Inferior parietal cortex (tissue), 1 donor: Measurements from ENCODE around the gene MAP2K3.

Experiments used
- DNase-seq: peaks from one replicate; pipeline ENCODE4 v3.0.0-alpha.2; 2016; ENCODE audit errors: extremely low spot score

The MAP2K3 gene

DNA sequence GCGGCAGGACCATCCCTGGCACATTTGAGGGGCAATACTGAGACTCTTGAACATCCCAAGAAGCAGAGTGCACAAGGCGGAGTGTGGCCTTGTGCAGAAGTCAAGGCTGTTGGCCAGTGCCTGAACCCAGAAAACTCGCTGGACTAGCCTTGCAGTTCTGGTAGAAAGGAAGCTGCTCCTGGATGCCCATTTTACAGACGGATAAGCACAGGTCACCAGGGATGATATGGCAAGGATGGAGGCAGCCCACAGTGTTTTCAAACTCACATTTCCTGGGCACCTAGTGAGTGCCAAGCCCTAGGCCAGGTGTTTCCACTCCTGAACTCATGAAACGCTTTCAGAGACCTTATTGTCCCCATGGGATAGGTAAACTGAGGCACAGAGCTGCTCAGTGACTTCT lies 1.7 kb upstream of the MAP2K3 start:
- no peak for DNase-seq

DNA sequence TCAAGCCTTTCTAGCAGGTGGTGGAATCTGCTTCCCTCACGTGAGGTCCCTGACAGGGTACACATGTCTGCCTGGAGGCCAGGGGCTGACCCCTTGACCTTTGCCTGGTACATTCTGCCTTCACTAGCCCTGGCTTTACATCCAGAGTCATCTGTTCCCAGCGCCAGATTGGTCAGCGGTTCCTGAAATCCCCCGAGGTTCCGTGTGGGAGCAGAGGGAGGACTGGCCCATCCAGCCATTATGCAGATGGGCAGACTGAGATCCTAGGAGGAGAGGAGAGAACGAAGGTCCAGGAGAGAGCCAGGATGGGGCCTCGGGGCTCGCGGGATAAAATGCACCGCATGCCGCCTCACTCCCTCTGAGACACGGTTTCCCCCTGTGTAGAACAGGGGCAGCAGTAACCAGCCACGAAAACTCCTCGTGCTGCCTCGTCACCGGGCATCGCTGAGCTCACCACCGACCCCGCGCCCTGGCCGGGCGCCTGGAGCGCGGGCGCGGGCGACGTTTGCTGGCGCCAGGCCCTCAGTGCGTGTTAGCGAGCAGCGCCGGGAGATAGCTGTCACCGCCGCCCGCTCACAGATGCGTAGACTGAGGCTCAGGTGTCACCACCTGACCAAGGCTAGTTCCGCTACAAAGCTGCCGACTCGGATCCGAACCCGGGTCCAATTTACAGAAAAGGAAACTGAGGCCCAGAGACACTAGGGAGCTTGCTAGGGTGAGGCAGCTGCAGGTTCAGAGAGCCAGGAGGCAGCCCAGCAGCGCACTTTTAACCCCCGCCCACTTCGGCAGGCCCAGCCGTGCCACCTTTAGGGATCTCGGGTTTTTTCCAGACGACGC lies 811 bp upstream of the MAP2K3 start:
- DNase-seq = no peak

DNA sequence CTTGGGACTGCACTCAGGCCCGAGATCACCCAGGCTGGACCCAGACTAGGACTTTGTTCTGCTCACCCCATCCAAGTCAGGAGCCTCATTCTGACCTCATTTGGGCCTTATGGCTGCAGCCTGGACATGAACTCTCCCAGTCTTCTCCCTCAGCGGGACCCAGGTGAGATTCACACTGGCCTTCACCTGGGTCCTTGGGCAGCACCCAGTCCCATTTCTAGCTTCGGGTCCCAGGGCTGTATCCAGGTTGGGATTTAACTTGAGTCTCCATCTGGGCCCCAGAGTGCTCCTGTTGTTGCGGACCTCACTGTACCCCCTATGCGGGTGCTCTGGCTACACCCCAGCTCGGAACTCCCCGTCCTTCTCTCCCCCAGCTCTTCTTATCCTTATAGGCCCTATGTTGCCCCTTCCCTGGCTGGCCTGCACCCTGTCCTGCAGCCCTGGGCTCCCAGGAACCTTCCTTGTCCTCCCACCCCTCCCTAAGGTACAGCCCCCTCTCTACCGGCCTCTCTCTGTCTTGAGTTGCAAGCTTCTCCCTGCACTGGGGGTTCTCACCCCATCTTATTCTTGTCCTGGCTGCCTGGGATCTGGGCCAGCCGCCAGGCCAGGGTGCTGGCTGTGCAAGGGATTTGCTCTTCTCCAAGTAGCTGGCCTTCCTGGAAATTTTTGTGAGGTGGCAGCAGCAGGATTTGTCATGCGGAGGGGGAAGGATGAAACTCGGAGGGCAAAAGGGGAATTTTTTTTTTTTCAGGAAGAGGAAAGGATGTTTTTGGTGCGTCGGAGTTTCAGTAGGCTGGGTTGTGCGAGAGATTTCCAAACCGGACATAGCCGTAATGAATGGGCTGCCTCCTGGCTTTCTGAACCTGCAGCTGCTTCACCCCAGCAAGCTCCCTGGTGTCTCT lies 904 bp downstream of the MAP2K3 start:
- DNase-seq = no peak

DNA sequence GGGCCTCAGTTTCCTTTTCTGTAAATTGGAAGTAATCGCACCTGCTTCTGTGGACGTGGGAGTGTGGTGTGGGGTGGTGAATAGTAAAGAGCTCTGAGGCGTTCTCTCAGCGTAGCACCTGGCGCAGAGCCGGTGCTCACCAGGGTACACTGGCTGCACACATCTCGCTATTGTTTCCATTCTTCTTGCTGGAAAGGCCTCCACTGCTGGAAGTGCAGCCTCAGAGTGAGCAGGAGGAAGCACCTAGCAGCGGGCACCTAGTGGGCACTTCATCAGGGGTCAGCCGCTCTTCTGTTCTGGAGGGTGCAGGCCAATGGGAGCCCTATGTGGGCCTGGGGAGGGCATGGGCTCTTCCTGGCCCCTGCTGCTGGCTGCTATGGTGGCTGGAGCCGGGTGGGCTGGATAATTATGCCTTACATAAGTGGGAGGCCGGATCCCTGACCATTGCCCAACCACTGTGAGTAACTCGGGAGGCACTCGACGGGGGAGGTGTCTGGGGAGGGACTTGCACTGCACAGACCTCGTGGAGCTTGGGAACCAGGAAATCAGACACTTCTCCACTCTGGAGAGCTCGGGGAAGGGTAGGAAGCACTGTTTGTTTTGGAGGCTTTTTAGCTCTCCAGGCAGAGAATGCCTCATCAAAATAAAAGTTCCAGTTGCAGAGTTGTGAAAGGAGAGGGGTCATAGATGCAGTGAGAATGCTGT lies 1.7 kb downstream of the MAP2K3 start:
- no peak for DNase-seq

DNA sequence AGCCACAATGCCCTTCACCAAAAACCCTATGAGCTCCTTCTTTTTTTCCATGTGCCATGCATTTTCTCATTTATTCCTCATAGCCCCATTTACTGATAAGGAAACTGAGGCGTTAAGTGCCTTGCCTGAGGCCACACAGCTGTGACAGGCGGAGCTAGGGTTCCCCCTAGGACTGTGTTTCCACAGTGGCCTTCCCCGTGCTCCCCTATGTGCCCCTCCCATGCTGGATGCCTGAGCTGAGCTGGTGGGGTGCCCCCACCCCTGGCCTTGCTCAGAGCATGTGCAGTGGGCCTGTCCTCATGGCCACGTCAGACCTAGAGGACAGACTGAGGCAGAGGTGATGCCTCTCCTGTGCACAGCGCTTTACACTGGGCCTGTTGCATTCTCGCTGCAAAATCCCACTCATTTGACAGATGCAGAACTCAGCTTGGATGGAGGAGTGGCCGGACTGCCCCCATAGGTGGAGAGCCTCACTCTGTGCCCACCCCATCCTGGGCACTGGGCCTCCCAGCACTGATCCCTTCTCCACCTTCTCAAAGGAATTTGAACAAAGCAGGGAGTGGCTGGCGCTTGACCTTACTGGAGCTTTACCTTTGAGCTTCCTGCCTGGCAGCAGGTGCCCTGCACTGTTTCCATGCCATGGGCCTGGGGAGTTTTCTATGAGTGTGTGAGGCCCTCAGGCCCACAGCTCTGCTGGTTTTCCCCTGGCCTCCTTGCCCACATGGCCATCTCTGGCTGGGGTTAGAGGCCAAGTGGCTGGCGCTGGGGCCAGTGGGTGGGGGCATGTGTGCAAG lies 2.6 kb downstream of the MAP2K3 start:
- DNase-seq = no peak

DNA sequence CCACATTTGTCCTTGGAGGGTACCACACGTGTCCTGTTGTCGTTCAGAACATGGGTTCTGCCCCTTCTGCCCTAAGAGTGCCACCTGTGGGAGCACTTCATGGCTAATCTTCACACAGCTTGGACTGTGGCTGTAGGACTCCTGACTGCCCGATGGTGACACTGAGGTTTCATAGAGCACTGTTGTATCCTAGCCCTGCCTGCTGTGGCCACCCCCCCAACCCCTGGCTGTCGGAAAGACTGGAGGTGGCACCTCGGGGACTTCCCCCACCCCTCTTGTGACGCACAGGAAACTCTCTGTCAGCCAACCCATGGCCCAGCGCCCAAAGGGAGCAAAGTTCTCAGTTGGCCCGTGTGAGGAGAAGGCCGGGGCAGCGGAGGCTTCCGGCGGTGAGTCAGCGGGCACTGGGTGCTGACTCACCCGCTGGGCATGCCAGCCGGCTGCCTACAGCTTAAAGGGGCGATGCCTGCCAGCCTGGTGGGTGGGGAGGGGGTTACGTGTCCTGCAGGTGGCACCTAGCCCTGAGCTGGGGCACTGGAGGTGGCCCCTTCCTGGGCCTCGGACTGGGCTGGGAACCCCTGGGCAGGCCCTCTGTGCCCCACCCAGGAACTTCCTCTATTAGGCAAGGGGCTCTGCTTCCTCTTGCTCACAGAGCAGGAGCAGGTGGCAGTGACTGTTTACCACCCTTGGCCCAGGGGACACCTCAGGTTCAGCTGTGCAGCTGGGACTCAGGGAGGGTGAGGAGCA lies 3.4 kb downstream of the MAP2K3 start:
- peak; percentile 55 for DNase-seq

DNA sequence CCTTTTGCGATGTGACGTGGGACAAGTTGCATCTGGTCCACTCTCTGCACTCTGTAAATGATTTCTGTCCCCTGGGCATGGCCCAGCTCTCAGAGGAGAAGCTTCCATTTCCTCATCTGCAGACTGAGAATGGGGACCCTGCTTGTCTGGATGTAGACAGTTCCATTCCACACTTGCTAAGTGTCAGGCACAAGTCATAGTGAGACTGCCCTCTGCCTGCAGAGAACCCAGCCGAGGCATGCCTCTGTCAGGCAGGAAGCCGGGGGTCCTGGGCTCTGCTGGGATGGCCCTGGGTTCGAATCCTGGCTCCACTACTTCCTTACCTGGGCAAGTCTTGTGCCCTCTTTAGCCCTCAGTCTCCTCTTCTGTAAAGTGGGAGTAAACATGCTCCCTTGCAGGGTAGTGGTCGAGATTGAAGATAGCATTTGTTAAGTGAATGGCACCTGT lies 4.1 kb downstream of the MAP2K3 start:
- no peak for DNase-seq

DNA sequence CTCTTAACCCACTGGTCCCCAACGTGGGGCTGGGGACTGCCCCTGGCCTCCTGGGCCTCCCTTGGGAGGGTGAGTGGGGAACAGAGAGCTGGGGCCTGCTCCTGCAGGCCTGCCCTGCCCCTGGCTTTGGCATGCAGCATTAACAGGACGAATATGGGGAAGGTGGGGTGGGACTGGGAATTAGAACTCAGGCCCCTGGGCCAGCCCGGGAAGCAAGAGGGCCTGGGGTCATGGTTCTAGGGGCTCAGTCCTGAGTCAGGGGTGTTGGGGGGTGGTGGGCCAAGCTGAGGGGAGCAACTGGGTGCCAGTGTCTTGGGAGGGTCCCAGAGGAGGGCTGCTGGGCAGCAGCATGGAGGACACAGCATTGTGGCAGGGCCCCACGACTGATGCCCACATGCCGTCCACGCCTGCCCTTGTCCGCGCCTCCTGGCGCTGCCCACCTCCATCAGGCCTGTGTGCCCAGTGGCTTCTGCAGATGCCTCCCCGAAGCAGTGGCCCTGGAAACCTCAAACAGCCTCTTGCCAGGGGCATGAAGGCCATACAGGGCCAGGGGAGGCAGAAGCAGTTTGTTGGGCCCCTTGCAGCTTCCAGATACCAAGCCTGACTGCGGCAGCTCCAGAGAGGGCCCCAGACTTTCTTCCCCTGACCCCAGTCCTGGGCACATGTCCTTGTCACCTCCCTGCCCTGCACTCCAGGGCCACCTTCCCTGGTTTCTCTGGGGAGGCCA lies 4.8 kb downstream of the MAP2K3 start:
- no peak for DNase-seq

DNA sequence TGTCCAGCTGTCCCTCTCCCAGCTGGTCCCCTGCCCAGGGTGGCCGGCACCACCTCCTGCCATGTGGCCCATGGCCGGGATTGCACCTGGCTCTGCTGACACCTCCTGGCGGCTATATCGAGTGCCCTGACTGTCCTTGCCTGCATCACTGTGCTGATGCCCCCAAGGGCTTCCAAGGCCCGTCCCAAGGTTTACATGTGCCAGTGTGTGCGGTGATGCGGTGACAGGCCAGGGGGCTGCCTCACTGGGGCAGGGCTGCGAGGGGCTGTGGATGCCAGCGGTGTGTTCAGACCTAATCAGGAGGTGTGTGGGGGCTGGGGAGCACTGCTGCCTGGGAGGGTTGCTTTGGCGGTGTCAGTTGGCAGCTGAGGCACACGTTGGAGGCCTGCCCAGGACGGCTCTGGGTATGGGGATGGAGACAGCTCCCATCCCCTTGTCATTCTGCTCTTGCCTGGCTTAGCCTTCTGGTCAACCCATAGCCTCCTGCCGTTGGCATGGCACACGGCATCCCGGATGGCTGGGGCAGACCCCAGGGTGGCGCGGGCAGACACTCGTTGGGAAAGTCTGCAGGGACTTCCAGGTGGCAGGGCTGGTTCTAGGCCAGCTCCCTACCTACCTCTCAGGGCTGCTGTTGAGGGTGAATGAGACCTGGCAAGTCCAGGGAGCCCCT lies 5.5 kb downstream of the MAP2K3 start:
- no peak for DNase-seq

DNA sequence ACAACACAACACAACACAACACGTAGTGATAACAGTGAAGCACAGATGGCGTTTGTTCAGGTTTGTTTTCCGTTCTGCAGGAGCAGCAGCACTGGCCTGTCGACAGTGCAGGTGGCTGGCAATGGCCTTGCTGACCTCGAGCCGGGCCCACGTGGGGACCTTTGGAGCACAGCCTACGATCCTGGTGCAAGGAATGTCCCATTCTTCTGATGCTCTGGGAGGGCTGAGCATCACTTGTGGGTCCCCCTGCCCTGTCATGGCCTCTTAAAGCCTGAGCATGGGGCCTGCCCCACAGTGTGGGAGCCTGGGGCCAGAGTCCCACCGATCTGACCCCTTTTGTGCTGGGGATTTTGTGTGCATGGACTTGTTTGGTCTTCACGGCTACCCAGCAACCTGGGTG lies 6.8 kb downstream of the MAP2K3 start:
- DNase-seq = no peak

DNA sequence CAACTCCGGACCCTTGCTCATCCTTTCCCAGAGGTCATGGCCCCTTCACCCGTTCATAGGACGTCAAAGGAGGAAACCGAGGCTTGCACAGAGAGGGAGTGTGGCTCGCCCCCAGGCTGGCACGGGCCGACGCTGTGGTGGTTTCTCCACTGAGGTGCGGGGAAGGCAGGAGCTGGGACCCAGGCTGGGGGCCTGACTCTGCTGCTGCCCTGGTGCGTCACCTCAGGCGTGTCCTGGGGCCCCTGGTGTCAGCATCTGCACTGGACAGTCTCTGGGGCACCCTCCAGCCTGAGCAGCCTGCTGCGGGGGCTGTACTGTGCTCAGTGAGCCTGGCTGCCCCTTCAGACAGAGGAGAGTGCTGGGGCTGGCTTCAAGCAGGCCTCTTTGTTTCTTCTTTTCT lies 7.4 kb downstream of the MAP2K3 start:
- DNase-seq = no peak

DNA sequence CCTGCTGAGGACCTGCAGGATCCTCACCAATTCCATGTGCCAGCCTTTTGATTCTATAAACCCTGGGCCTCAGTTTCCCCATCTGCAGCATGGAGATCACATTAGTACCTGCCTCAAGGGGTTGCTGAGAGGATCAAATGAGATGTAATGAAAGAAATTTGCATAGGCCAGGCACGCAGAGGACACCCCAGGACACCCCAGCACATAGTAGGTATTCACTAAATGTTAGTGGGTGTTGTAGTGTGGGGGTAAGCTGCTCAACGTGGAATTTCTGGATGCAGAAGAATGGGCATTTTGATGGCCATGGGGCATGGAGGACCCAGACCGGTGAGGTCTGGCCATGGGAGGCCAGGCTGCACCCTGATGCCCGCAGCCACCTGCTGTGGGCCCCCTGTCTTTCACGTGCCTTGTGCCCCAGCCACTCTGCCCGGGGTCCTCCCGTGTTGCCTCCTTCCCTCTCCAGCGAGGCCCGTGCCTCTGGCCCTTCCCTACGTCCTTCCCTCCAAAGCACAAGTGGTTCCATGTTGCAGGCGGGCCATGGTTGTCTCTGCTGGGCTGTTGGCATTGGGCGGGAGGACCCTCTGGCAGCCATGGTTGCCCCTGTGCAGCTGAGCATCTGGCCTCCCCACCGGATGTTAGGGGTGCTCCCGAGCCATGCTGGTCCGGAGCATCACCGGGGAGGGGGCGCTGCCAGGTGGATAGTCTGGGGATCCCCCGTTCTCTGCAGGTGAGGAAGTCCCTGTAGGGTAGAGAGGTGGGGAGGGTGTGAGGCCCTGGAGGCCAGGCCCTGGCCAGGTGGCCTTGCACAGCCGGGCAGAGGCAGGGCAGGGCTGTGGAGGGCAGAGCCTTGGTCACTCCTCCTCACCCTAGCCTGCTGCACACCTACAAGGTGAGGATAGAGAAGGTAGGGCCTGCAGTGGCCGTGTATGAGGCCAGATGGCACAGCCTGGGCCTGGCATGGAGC lies 8.6 kb downstream of the MAP2K3 start:
- no peak for DNase-seq

DNA sequence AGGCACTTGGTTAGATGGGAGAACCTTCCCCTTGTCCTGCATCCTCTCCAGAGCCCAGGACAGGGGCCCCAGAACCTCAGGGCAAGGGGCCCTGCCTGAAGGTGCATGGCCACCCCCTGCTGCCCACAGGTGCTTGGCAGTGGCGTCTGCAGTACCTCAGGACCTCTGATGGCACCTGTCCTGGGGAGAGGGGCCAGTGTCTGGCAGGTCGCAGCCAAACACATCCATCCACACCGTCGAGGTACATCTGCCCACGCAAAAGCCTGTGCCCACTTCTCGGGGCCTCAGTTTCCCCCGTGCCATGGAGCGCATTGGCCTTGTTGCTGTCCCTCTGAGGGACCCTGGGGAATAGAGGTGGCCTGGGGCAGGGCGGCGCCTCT lies 9.3 kb downstream of the MAP2K3 start:
- DNase-seq = no peak

DNA sequence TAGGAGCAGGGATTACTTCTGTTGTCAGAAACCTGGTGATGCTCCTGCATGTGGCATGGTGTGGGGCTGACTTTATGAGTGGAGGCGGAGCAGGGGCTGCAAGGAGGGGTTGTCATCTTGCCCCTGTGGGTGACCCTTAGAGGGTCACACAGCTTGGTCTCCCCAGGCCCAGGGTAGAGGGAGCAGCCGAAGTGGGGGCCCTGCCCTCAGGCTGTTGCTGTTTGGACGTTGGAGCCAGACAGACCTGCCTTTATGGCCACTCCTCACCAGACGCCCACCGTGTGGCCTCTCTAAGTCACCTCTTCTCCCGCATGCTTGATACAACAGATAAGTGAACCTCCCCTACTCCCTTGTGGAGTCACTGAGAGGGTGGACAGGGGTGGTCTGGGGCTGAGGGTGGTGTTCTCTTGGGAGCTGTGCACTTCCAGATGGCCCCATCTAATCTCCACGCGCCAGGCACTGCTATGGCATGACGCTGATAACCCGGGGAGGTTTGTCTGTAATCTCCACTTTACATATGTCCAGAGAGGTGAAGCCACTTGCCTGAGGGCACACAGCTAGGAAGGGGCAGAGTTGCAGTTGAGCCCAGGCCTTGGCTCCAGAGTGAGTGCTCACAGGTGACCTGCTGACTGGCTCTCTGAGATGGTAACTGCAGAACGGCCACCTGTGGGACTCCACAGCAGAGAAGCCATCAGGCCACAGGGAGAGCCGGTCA lies 10.0 kb downstream of the MAP2K3 start:
- no peak for DNase-seq

DNA sequence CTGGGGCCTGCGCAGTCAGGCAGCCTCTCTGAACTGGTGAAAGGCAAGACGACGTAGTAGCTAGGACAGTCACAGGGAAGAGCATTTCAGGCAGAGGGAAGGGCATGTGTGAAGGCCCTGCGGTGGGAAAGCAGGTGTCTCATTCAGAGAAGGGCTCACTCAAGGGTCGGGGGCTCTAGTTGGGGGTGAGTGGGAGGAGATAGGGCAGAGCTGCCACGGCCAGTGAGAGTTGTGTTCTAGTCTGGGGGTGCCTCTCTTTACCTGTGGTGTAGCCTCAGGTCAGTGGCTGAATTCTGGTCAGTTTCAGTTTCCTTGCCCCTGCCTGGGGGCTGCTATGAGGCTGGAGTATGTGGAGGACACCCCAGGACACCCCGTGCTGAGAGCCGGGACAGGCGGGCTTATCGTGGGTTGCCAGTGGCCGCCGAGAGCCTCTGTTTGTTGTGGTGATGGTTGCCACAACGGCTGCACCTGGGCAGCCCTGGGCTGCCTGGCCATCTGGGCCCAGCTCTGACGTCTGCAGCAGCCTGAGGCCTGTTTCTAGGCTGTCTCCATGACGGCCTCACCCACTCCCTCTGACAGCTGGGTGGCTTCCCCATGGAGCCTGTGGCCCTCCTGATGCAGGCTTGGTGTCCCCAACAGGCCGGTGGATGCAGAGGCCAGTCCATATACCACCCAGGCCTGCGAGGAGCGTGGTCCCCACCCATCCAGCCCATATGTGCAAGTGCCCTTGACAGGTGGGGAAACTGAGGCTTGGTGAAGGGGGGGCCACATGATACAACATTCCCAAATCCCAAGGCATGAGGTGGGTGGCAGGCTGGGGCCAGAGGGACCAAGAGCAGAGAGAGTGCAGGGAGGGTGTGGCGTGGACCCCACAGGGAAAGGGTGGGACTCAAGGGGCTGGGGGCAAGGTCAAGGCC lies 10.8 kb downstream of the MAP2K3 start:
- DNase-seq = no peak
